ENCODE results near the gene GSTT2.

The GSTT2 gene

GRCh38 chr22:24008381-24009226 is 28.7 kb downstream of the GSTT2 start:
- no peak for DNase-seq (ENCODE audit: low read depth in 1 of 2, low spot score in 1 of 2)

DNA sequence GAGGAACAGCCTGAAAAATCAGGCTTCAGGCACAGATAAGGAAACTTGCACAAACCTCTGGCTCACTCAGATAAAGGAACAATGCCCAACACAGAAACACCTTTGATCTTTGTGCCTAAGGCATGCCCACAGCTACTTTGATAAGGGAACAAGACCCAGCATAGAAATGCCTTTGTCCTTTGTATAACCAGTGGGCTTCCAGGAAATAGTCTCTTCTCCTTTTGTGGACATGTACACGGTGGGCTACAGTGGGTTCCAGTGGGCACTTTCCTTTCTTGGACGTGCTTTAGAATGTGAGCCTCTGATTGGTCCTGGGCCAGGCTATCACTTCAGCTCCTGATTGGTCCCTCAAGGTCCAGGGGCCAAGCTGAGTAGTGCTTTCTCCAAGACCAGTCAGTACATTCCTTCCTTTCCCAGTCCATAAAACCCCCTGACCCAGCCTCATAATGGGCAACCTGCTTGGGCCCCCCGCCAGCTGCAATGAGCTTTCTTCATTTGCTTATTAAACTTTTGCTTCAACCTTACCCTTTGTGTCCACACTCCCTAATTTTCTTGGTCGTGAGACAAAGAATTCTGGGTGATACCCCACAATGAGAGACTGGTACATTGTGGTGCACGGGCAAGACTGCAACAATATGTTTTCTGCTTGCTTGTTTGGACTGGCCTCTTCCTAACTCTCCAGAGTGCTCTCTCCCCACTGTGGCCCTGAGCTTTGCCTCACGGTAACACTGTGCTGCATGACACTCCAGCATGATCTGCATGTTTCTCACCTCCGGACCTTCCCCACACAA is 29.5 kb downstream of the GSTT2 start:
- no peak for DNase-seq (ENCODE audit: low read depth in 1 of 2, low spot score in 1 of 2)

DNA sequence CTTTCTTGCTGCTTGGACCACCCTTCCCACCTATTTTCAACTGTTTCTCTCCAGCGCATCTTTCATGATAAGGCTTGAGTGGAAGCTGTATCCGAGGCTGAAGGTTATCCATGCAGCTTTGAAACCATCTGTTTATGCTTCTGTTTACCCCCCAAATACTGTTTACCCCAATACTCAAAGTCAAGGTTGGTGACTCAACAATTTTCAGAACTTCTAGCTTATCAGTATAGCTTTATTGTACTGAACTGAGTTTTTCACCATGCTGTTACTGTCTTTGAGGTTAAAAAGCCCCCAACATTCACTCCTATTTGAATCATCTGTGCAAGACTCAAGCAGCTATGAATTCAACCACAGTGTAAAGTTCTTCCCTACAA is 30.1 kb downstream of the GSTT2 start:
- DNase-seq (ENCODE audit: low read depth in 1 of 2, low spot score in 1 of 2), result no peak

DNA sequence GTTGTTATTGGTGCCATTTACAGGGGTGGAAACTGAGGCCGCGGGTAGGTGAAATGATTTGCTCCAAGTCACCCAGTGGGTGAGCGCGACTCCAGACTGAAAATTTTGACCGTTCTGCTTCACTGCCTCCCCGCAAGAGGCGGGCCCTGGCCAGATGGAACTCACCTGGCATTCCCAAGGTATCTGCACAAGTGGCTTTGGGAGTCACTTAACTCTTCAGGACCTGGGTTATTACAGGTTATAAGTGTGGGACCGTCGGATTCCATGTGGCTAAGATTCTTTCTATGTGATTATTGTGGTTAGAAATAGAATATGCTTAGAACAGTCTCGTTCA is 31.8 kb downstream of the GSTT2 start:
- no peak for DNase-seq (ENCODE audit: low read depth in 1 of 2, low spot score in 1 of 2)

GRCh38 chr22:24016156-24016555 is 36.2 kb downstream of the GSTT2 start:
- no peak for DNase-seq (ENCODE audit: low read depth in 1 of 2, low spot score in 1 of 2)

- DNase-seq (ENCODE audit: low read depth in 1 of 2, low spot score in 1 of 2), result no peak
These were observed 41.4 kb downstream of the GSTT2 start for GRCh38 chr22:24021304-24021703.

GRCh38 chr22:24023204-24023789 is 43.4 kb downstream of the GSTT2 start:
- no peak for DNase-seq (ENCODE audit: low read depth in 1 of 2, low spot score in 1 of 2)

DNA sequence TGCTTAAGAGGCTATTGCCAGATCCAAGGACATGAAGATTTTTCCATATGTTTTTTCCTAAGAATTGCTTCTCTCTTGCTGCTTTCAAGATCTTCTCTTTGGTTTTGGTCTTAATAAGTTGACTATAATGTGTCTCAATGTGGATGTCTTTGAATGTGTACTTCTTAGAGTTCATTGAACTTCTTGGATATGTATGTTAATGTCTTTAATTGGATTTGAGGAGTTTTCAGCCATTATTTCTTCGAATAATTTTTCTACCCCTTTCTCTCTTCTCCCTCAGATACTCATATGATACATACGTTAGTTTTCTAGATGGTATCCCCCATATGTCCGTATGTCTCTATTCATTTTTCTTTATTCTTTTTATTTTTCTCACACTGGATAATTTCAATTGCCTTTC is 44.4 kb downstream of the GSTT2 start:
- no peak for DNase-seq (ENCODE audit: low read depth in 1 of 2, low spot score in 1 of 2)

GRCh38 chr22:24025475-24025874 is 45.5 kb downstream of the GSTT2 start:
- no peak for DNase-seq (ENCODE audit: low read depth in 1 of 2, low spot score in 1 of 2)

DNA sequence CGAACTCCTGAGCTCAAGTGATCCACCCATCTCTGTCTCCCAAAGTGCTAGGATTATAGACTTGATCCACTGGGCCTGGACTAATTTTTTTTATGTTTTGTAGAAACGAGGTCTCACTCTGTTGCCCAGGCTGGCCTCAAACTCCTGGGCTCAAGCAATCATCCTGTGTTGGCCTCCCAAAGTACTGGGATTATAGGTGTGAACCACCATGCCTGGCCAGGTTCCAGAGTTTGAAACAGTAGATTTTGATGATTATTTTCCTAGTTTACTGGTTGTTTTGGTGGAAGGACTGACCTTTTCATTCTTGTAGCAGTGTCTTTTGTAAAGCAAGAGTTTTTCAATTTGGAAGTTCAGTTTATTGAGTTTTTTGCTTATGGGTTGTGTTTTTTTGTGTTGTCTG is 46.1 kb downstream of the GSTT2 start:
- no peak for DNase-seq (ENCODE audit: low read depth in 1 of 2, low spot score in 1 of 2)

DNA sequence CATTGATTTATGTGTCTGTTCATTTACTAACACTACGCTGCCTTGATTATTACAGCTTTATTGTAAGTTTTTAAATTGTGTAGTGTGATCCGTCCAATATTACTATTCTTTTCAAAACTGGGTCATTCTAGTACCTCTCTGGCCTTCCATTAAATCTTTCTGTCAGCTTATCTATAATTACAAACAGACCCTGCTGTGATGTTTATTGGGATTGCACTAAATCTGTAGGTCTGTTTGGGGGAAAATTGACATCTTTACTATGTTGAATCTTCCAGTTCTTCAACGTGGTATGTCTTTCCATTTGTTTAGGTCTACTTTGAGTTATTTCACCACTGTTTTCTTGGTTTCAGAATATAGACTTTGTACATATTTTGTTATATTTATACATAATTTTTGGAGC is 46.8 kb downstream of the GSTT2 start:
- DNase-seq (ENCODE audit: low read depth in 1 of 2, low spot score in 1 of 2), result no peak

DNA sequence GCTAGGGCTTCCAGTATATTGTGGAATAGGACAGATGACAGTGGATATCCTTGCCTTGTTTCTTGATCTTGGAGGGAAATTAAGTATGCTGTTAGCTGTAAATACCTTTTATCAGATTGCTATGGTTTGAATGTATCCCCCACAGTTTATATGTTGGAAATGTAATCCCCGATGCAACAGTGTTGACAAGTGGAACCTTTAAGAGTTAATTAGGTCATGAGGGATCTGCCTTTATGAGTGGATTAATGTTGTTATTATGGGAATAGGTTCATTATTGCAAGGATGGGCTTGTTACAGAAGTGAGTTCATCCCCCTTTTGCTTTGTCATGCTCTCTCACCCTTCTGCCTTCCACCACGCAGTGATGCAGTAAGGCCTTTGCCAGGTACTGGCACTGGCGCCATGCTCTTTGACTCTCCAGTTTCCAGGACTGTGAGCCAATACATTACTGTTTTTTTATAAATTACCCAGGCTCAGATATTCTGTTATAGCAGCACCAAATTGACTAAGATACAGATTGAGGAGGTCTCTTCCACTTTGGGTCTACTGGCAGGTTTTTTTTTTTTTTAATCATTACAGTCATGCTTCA is 47.5 kb downstream of the GSTT2 start:
- no peak for DNase-seq (ENCODE audit: low read depth in 1 of 2, low spot score in 1 of 2)

DNA sequence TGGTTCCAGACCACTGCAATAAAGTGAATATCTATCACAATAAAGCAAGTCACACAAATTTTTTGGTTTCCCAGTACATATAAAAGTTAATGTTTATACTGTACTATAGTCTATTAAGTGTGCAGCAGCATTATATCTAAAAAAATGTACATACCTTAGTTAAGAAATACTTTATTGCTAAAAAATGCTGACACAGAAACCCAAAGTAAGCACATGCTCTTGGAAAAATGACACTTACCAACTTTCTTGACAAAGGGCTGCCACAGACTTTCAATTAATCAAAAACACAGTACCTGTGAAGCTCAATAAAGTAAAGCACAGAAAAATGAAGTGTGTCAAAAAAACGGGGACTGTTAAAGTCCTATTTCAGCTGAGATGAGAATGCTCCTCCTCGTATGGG is 48.1 kb downstream of the GSTT2 start:
- no peak for DNase-seq (ENCODE audit: low read depth in 1 of 2, low spot score in 1 of 2)

- no peak for DNase-seq (ENCODE audit: low read depth in 1 of 2, low spot score in 1 of 2)
These were observed 48.6 kb downstream of the GSTT2 start for GRCh38 chr22:24028533-24028932.

- no peak for DNase-seq (ENCODE audit: low read depth in 1 of 2, low spot score in 1 of 2)
These were observed 49.4 kb downstream of the GSTT2 start for GRCh38 chr22:24029304-24029703.

DNA sequence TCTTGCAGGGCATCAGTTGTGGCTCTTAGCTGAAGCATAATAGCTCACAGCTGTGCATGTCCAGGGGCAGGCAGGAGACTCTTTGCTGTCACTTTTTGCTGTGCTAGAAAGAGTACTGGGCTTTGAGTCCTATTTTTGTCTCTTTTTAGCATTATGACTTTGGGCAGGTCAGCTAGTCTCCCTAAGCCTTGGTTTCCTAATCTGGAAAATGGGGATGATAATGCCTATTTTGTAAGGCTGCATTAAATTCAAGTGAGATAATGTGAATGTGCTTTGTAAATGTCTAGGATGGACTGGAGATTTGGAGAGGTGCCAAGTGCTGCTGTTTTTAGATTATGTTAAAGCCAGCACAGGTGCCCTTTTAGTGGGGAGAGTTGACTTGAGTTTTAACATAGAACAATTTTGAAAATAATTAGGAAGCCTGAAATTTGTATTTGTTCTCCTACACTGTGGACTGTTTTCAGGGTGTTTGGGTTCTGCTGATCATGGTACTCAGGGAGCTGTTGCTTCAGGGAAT is 50.3 kb downstream of the GSTT2 start:
- no peak for DNase-seq (ENCODE audit: low read depth in 1 of 2, low spot score in 1 of 2)

All from activated T-helper 1 cell treated with anti-CD3 and anti-CD28 coated beads, Interleukin-2, amount 50 U/mL, for 16 hours (primary cell).